GM21737 (cell line): ENCODE results near the gene ZNF547.

Experiments used
- ATAC-seq: cut with Tn5 transposase; IDR thresholded peaks from one replicate; pipeline ENCODE4 v1.9.1; 2021; ENCODE audit warnings: mild to moderate bottlenecking, moderate library complexity; ENCODE audit not compliant: unreplicated experiment

ZNF547 gene

DNA sequence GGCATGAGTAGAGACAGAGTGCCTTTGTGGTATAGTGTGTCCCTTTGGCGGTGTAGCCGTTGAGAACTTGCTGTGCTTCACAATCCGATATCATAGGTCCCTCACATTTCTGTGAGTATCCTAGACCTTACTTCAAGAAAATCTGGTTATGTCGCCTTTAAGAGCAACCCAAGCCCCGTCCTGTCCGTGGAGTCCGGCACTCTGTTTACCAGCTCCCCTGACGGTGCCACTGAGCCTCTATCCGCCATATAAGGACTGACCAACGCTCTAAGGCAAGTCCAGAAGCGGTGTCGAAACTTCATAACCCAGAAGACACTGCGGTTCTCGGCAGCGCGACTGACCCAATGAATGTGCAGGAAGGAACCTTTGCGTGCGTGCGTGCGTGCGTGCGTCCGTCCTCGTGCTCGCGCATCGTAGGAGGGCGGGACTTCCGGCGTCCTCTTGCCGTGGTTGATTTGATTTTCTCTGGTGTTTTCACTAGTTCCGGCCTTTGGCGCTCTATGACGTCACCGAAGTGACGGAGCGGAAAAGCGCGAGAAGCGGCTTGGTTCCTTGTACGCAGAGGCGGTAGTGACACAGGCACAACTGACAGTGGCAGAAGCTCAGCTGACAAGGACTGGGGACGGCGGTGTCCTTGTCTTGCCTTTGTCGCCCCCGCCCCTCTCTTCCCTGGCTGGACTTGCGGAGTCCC is at the start of gene ZNF547, which contains the start of gene TRAPPC2B:
Gene ZNF547, plus strand, starts transcription at position 555 of the 691 bp plus-strand sequence. CDS start 5,005 bp downstream, outside the sequence.
Gene TRAPPC2B, plus strand, starts transcription at position 555 of the 691 bp plus-strand sequence. CDS start 1,283 bp downstream, outside the sequence.
- ATAC-seq = peak; percentile 89

DNA sequence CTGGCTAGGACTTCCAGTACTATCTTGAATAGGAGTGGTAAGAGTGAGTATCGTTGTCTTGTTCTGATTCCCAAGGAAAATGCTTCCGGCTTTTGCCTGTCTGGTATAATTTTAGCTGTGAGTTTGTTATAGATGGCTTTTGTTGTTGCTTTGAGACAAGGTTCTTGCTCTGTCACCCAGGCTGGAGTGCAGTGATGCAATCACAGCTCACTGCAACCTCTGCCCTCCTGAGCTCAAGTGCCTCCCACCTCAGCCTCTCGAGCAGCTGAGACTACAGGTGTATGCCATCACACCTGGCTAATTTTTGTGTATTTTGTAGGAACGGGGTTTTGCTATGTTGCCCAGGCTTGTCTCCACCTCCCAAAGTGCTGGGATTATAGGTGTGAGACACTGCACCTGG is 49.2 kb upstream of the ZNF547 start:
- ATAC-seq = no peak

DNA sequence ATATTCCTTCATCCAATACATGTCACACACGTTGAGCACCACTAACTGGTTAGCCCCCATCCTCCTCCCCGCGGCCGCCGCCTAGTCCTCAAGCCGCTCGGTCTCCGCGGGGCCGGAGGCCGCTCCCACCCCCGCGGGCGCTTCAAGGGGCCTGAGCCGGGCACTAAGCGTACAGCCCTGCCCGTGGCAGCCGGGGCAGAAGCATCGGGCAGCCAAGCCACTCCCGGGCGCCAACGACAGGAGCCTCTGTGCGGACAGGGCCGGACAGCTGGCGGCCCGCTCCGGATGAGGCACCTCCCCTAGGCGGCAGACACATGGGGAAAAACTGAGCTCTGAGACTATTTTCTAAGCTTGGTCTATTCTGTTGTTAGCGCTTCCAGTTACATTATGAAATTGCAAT is 45.8 kb upstream of the ZNF547 start:
- ATAC-seq = no peak

DNA sequence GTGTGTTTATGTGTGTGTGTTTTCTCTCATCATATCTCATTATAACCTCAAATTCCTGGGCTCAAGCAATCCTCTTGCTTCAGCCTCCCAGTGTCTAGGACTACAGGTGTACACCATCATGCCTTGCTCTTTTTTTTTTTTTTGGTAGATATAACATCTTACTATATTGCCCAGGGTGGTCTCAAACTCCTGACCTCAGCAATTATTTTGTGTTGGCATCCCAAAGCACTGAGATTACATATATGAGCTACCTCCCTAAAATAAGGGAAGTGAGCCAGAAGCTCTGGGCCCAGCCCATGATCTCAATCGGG is 43.5 kb upstream of the ZNF547 start:
- no peak for ATAC-seq

DNA sequence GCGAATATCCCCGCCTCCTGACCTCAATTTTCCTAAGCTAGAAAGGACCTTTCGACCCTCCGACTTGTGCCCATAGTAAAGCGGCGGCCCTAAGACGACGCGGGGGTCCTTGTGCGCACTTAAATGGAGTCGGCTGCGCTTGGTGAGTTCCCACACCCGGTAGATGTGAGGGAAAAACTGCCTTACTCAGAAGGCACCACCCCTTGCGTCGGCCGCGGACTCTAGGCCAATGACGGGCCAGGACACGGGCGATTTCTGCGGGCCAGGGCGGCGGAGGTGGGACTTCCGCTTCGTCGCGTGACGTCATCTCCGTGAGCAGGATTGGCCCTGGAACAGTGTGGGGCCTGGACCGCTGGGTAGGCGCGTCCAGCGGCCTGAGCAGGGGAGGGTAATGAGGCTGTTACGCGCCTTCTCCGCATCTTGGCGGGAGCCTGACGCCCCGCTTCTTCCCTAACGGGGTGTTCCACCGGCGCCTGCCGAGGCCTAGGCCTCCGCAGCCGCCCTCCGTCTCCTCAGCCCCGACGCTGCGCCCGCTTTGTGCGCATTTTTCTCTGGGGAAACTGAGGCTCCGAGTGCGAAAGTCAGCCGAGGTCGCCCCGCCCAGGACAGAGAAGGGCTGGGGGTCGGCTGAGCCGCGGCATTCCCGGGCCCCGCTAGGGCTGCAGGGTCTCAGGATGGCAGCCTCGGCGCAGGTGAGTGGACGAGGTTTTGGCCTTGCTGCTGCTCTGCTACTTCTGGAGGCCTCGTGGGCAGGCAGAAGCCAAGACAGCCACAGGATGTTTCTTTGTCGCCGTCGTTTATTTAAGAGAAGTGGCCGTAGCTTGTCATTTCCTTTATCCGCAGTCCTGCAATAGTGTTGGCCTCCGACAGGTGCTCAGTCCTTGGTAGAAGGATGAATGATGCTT is 42.9 kb upstream of the ZNF547 start, which contains the start of gene ZNF543:
Gene ZNF543, plus strand, starts transcription at position 293 of the 905 bp plus-strand sequence. Its CDS starts 382 bp downstream, at position 675.
- peak; percentile 96 for ATAC-seq

DNA sequence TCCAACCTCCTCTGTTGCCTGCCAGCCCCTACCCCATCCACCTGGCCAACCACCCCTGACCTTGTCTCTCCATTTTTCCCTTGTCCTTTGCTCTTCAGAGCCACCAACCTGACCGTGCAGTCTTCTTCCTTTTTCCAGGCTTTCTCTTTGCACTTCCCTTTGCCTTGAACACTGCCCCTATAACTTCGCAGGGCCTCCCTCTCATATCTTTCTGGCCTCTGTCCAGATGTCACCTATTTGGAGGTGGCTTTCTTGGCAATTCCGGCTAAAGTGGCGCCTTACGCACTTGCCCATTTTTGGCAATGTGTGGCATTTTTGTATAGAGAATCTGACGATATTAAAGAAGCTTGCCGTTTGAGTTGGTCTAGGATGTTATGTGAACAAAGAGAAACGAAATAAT is 42.2 kb upstream of the ZNF547 start:
- no peak for ATAC-seq

DNA sequence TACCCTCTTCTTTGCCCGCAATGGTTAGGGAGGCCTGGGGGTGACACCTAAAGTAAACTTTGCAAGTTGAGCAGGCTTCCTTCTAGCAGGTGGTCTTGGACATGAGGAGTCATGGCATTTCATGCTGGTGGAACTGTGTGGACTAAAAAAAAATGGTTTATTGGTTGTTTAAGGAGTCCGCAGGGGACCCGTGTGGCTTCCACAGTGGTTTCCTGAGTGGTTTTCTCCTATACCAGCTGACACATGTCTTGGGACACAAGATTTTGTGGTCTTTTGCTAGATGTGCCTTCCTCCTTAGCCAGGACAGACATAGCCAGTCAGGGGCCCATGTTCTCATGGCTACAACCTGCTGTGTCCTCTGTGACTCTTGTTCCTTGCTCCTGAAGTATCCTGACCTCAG is 41.6 kb upstream of the ZNF547 start:
- ATAC-seq = no peak

DNA sequence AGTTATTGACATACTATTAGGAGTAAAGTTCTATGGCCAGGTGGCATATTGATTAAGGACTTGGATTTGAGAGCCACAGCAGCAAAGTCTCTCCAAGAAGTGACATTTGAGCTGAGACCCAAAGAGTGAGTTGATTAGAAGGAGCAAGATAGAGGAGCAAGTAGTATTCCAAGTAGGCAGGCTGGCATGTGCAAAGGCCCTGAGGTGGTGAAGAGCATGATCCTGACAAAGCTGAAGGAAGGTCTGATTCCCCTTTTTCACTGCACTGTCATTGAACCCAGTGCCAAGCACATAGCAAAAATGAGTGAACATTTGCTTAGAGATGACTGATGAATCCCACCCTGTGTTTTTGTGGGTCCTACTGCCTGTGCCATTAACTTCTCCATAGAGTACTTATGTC is 38.4 kb upstream of the ZNF547 start:
- no peak for ATAC-seq

DNA sequence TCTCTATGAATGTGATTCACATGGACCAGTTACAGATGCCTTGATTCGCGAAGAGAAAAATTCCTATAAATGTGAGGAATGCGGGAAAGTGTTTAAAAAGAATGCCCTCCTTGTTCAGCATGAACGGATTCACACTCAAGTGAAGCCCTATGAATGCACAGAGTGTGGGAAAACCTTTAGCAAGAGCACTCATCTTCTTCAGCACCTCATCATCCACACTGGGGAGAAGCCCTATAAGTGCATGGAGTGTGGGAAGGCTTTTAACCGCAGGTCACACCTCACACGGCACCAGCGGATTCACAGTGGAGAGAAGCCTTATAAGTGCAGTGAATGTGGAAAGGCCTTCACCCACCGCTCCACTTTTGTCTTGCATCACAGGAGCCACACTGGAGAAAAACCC is 35.4 kb upstream of the ZNF547 start:
- ATAC-seq = no peak

DNA sequence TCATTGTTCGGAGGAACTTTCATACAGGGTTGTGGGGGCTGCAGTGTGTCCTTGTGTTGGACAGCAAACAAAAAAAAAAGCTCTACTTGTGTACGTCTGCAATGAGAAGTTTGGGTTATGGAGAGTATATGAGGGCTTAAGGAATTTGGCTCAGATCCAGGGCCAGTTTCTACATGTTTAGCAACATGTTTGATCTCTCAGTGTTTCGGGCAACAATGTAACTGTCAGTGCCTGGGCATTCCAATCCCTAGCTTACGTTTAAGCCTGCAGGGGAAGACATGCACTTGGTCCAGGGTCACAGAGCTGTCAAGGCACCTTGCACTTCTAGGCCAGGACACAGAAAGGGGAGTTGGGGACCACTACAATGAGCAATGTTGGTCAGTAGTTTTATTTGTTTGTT is 29.2 kb upstream of the ZNF547 start:
- no peak for ATAC-seq

DNA sequence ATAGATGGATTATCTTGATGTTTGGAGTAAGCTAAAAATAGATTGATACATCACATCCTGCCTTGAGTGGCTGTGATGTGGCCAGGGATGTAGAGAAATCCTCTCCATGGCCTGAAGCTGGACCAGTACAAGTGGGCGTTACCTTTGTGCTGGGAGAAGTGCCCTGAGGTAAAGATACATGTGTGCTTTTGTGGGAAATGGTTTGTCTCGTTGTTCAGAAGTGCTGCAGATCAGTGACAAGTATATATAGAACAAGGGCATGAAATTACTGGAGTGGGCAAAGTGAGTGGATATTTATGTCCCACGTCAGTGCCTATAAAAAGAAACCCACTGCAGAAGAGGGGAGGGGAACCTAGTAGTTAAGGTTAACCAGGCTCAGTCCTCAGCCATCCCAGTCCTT is 24.5 kb upstream of the ZNF547 start:
- no peak for ATAC-seq

DNA sequence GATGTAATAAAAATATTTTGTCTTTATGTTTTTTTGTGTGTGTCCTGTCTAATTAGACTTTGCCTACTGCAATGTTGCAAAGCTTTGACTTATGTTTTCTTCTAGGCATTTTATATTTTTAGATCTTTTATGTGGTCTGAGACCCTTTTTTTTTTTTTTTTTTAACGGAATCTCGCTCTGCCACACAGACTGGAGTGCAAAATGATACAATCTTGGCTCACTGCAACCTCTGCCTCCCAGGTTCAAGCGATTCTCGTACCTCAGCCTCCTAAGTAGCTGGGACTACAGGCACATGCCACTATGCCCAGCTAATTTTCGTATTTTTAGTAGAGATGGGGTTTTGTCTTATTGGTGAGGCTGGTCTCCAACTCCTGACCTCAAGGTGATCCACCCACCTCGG is 20.8 kb upstream of the ZNF547 start:
- ATAC-seq = no peak

DNA sequence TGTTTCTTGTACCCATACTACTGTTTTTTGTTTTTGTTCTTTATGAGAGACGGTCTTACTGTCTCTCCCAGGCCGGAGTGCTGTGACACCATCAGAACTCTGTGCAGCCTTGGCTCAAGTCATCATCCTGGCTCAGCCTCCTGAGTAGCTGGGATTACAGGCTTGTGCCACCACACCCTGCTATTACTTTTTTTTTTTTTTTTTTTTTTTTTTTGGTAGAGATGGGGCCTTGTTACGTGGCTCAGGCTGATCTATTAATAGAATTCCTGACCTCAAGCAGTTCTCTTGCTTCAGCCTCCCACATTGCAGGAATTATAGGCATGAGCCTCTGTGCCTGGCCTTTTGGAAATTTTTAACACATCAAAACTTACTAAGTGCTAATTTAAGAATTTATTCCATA is 15.2 kb upstream of the ZNF547 start:
- no peak for ATAC-seq

DNA sequence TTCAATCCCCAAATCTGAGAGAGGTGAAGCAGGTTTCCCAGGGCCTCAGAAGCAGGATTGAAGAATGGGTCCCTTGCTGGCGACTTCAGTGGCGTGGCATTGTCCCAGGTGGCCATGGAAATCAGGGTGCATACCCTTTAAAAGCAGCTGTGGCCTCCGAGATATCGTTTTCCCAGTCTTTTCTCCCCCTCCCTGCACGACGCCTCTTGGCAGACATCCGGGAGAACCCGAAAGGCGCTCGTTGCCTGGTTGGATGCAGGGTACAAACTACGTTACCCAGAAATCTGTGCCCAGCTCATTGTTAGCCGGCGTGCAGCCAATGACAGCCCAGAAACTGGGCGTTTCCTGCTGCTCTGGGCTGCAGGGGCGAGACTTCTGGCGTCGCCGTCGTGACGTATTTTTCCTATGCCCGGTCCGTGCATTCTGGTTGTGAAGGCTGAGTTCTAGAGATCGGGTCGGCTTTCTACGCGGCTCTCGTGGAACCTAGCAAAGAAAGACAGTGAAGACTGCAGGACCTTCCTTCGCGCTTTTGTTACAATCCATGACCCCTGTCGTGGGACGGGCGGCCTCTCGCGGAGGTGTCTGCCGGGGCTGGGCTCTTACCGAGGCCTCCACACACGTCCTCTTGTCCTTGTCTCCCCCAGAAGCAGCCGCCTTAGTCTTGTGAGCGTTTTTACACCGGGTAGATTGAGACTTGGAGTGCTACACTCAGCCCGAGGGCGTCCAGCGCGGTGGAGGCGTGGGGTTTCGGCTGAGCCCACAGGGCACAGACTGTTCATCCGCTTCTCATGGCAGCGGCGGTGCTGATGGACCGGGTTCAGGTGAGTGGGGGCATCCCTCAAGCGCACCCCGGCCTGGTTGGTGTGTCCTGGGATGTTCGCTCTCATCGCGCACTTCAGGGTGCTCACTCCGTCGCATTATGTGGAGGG is 12.2 kb upstream of the ZNF547 start, which contains the start of gene ZNF304:
Gene ZNF304, plus strand, starts transcription at position 395 of the 929 bp plus-strand sequence. Its CDS starts 394 bp downstream, at position 789.
- peak; percentile 91 for ATAC-seq

DNA sequence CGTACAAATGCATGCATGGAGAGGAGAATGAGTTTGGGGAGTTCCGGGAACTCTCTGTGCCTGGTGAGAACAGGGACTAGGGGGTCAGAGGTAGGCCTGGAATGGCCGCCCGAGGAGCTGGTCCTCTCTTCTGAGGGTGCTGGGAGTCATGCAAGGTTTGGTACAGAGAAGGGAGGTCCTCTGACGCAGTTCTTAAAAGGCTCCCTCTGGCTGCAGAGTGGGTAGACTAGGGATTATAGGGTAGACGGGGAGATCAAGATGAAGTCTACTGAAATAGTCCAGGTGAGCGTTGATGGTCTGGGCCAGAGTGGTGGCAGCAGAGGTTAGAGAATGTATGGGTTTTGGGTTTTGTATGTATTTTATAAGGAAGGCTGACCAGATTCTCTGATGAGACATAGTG is 11.5 kb upstream of the ZNF547 start:
- ATAC-seq = peak; percentile 12

DNA sequence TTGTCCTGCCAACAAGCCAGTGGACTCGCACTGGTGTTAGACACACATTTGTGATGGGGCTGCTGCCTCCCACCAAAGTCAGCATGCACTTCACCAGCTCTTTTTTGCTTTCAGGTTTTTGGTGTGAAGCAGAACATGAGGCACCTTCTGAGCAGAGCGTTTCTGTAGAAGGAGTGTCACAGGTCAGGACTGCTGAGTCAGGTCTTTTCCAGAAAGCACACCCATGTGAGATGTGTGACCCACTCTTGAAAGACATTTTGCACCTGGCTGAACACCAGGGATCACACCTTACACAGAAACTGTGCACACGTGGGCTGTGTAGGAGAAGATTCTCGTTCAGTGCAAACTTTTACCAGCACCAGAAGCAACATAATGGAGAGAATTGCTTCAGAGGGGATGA is 7.4 kb upstream of the ZNF547 start:
- ATAC-seq = no peak

DNA sequence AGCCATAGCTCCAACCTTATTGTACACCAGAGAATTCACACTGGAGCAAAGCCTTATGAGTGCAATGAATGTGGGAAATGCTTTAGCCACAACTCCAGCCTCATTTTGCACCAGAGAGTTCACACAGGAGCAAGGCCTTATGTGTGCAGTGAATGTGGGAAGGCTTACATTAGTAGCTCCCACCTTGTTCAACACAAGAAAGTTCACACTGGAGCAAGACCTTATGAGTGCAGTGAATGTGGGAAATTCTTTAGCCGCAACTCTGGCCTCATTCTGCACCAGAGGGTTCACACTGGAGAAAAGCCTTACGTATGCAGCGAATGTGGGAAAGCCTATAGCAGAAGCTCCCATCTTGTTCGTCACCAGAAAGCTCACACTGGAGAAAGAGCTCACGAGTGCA is 5.9 kb upstream of the ZNF547 start:
- ATAC-seq = no peak

DNA sequence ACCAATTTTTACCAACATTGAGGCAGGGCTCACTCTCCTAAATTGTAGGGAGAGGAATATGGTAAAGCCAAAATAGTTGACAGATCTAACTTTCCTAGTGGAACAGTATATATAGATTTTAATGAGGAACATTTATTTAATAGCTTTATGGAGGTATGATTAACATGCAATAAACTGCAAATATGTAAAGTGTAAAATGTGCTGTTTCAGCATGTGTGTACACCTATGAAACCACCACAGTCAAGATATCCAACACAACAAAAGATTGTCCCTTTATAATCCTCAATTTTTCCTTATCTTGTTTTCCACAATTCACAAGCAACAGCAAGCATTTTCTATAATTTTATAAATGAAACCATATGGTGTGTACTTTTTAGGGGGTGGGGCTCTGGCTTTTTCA is 4.1 kb upstream of the ZNF547 start:
- no peak for ATAC-seq

DNA sequence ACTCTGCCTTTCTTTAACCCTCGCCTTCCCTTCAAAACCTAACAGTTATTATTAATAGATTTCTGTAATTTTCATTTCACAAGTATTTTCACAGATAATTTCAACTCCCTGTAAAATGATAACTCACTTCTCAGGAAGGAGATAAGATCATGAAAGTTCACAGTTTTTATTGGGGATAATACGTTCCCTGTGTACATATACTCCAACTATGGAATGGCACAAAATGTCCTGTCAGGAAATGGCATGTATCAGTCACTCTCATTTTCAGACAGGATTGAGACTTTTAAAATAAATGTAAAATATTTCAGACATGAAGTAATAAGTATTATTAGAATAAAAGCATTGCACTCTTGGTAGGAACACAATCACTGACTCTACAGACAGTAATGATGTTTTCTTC is 932 bp upstream of the ZNF547 start:
- no peak for ATAC-seq

DNA sequence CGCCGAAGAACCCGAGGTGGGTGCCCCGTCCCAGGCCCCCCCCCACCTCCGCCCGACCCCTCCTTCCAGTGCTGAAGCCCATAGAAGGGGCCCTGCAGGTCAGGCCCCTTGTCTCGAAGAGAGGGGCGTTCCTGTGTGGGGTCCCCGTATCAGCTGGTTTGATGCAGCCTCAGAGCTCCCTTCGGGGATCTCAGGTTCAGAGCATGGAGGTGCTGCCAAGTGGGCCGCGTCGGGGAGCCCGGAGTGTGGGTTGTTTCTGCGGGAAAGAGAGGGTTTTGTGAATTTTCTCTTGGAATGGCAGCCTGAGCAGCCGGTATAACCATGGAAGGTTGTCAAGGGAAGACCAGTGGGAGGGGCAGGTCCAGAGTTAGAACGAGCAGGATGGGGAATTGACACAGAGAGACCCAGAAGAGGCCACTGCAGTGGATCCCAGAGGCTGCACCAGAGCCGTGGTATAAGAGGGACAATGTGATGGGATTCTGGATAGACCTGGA is 384 bp downstream of the ZNF547 start:
- ATAC-seq = no peak

DNA sequence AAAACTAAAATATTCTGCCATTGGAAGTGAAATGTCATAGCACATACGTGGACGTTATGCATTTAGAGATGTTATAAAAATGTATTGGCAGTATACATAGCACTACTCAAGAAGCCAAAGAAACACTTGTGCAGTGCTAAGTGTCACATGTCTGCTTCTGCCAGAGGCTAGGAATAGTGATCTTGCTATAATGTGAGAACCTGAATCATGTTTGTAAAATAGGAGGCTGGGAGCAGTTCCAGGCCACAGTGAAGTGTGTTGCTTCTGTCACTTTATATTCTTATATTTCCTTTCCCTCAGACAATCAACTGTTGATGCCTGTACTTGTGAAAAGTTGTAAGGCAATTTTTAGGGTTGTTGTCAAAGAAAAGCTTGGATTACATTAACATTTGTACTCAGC is 3.4 kb downstream of the ZNF547 start:
- no peak for ATAC-seq
